HepG2 (cell line): Measurements from ENCODE around the gene DLL3. TPM values are rescaled to one million over a fixed set of nuclear protein-coding genes. Genes with fewer than 3 reads are reported as not detected.

ENCODE experiments used
- CCDC6 ChIP-seq: sonication (generic); formaldehyde crosslinking; IDR thresholded peaks from 2 replicates; pipeline ENCODE4 v1.8.1; 2022; ENCODE audit warnings: mild to moderate bottlenecking, missing genetic modification reagents, moderate library complexity
- ETS1 ChIP-seq: sonication (generic); formaldehyde crosslinking; IDR thresholded peaks from 2 replicates; pipeline ENCODE4 v1.4.0; 2020; ENCODE audit warnings: missing genetic modification reagents
- HOMEZ ChIP-seq: IDR thresholded peaks from 2 replicates; pipeline ENCODE4 v1.6.1; 2016; ENCODE audit warnings: low read depth
- MEIS2 ChIP-seq: sonication (generic); formaldehyde crosslinking; IDR thresholded peaks from 2 replicates; pipeline ENCODE4 v1.9.0; 2021; ENCODE audit warnings: mild to moderate bottlenecking, missing genetic modification reagents
- NCOA1 ChIP-seq: sonication (generic); formaldehyde crosslinking; IDR thresholded peaks from 2 replicates; pipeline ENCODE4 v1.9.0; 2021; ENCODE audit warnings: missing genetic modification reagents
- NFATC3 ChIP-seq: sonication (generic); formaldehyde crosslinking; IDR thresholded peaks from 2 replicates; pipeline ENCODE4 v1.5.1; 2020; ENCODE audit warnings: mild to moderate bottlenecking, missing genetic modification reagents
- PHF21A ChIP-seq: sonication (generic); formaldehyde crosslinking; IDR thresholded peaks from 2 replicates; pipeline ENCODE4 v1.5.0; 2020; ENCODE audit warnings: mild to moderate bottlenecking, missing genetic modification reagents
- SMAD3 ChIP-seq: sonication (generic); formaldehyde crosslinking; IDR thresholded peaks from 2 replicates; pipeline ENCODE4 v1.4.0; 2020; ENCODE audit warnings: missing genetic modification reagents
- SUZ12 ChIP-seq: fragments of 150-350 bp; IDR thresholded peaks from 2 replicates; pipeline ENCODE4 v1.6.1; 2014; ENCODE audit warnings: low read depth, low read length
- TBX3 ChIP-seq: fragments of 450-650 bp; IDR thresholded peaks from 2 replicates; pipeline ENCODE4 v1.6.1; 2017; ENCODE audit warnings: antibody characterized with exemption, mild to moderate bottlenecking, inconsistent platforms, borderline replicate concordance
- ZC3H13 ChIP-seq: sonication (generic); formaldehyde crosslinking; IDR thresholded peaks from 2 replicates; pipeline ENCODE4 v1.8.1; 2023; ENCODE audit warnings: mild to moderate bottlenecking, missing genetic modification reagents, moderate library complexity
- ZFP36L1 ChIP-seq: sonication (generic); formaldehyde crosslinking; IDR thresholded peaks from 2 replicates; pipeline ENCODE4 v1.8.0; 2022; ENCODE audit warnings: mild to moderate bottlenecking, missing genetic modification reagents, moderate library complexity
- ZMYM3 ChIP-seq: sonication (generic); formaldehyde crosslinking; IDR thresholded peaks from 2 replicates; pipeline ENCODE4 v1.5.1; 2020; ENCODE audit warnings: mild to moderate bottlenecking, missing genetic modification reagents
- ZNF44 ChIP-seq: sonication (generic); formaldehyde crosslinking; IDR thresholded peaks from 2 replicates; pipeline ENCODE4 v1.5.1; 2020; ENCODE audit warnings: mild to moderate bottlenecking, missing genetic modification reagents
- ZNF512B ChIP-seq: sonication (generic); formaldehyde crosslinking; IDR thresholded peaks from 2 replicates; pipeline ENCODE4 v1.5.1; 2020; ENCODE audit warnings: missing genetic modification reagents, mild to moderate bottlenecking, borderline replicate concordance
- ZNF563 ChIP-seq: sonication (generic); formaldehyde crosslinking; IDR thresholded peaks from 2 replicates; pipeline ENCODE4 v1.8.0; 2022; ENCODE audit warnings: mild to moderate bottlenecking, moderate library complexity, missing genetic modification reagents
- ZNF687 ChIP-seq: sonication (generic); formaldehyde crosslinking; IDR thresholded peaks from 2 replicates; pipeline ENCODE4 v1.5.1; 2020; ENCODE audit warnings: mild to moderate bottlenecking, missing genetic modification reagents, moderate library complexity
- polyA plus RNA-seq, 8 experiments: library from polyadenylated mRNA; depleted of rRNA in 3 of 8; stranded (reverse) in 7 of 8; unstranded in 1 of 8; fragments of >200 nt; fragmentation: Illumina TruSeq in 4 of 8; extraction: Trizol in 4 of 8; gene quantifications; 2 replicates each; pipeline versions ENCODE4 v1.2.1 to v1.2.3, GENCODE V29; 2011 to 2016; ENCODE audit warnings: low read depth in 4 of 8, missing spikeins in 1 of 8, mixed read lengths in 1 of 8; ENCODE audit not compliant: insufficient read depth in 1 of 8
- total RNA-seq, 5 experiments: library from RNA; depleted of rRNA; stranded (reverse); fragments of >200 nt; fragmentation: Illumina TruSeq; extraction: Trizol; gene quantifications; 2 replicates each; pipeline ENCODE4 v1.2.3, GENCODE V29; 2016; ENCODE audit warnings: low read depth in 1 of 5

DLL3 gene
- total and polyA plus RNA-seq, 2 of the 13 experiments (the other 11 are each of a cell fraction or from before 2014, with no cell fraction given) = 0.35 to 0.55 TPM

- TF ChIP-seq ZNF512B (CRISPR knock-in tag) (peak; percentile 19; the same call in 1 of the 2 replicates), ZFP36L1 (CRISPR knock-in tag) (no peak), SUZ12 (no peak), ZC3H13 (CRISPR knock-in tag) (no peak), SMAD3 (CRISPR knock-in tag) (no peak), ZNF44 (0 out of 2 replicates have a peak, but pooled peaks have one; percentile 7), HOMEZ (CRISPR knock-in tag) (no peak), NFATC3 (CRISPR knock-in tag) (no peak), NCOA1 (CRISPR knock-in tag) (no peak), ZNF687 (CRISPR knock-in tag) (no peak), ETS1 (CRISPR knock-in tag) (no peak), MEIS2 (CRISPR knock-in tag) (no peak), ZMYM3 (no peak), CCDC6 (CRISPR knock-in tag) (0 out of 2 replicates have a peak, but pooled peaks have one; percentile 37), PHF21A (CRISPR knock-in tag) (peak; percentile 39; the same call in 1 of the 2 replicates), ZNF563 (0 out of 2 replicates have a peak, but pooled peaks have one; percentile 21), TBX3 (no peak)
These were observed 34.3 kb downstream of the DLL3 start (continued) for GRCh38 chr19:39533003-39533512.
